Fibroblast of villous mesenchyme (primary cell): ENCODE results near the gene POC1A. TPM values are rescaled to one million over a fixed set of nuclear protein-coding genes. Genes with fewer than 3 reads are reported as not detected.
"Not testable (repeated sequence)": the region's sequence is repeated elsewhere in the genome, so short reads cannot be mapped to it uniquely, and the experiment has no call there.

Source experiments
- DNase-seq: peaks from one replicate; pipeline ENCODE4 v3.0.0-alpha.2; 2010; ENCODE audit warnings: low read depth
- H3K4me3 ChIP-seq: 2 replicates; pipeline ENCODE4 v1.5.1; 2011; ENCODE audit warnings: low read depth, mild to moderate bottlenecking, low read length
- CTCF ChIP-seq: IDR thresholded peaks from 2 replicates; pipeline ENCODE4 v1.5.1; 2012; ENCODE audit warnings: low read depth, mild to moderate bottlenecking, low read length; ENCODE audit not compliant: insufficient read depth
- total RNA-seq: library from RNA; depleted of rRNA; stranded (reverse); fragments of >200 nt; gene quantifications from 2 replicates; pipeline ENCODE4 v1.2.3, GENCODE V29; 2012

POC1A gene
- total RNA-seq, 1 donor = 5.6 TPM

- H3K4me3 ChIP-seq = no peak overlapping the region
- no peak for TF ChIP-seq CTCF
- DNase-seq = no peak
Observed at GRCh38 chr3:52184690-52185089, 30.5 kb upstream of the POC1A start.

GRCh38 chr3:52183786-52184445 lies 29.7 kb upstream of the POC1A start:
- DNase-seq = no peak
- H3K4me3 ChIP-seq = no peak overlapping the region
- no peak for TF ChIP-seq CTCF

GRCh38 chr3:52182691-52183090 lies 28.5 kb upstream of the POC1A start:
- no peak for DNase-seq
- no peak overlapping the region for H3K4me3 ChIP-seq
- no peak for TF ChIP-seq CTCF

GRCh38 chr3:52182196-52182595 lies 28.0 kb upstream of the POC1A start:
- DNase-seq = no peak
- H3K4me3 ChIP-seq = no peak overlapping the region
- no peak for TF ChIP-seq CTCF

GRCh38 chr3:52181543-52181942 lies 27.3 kb upstream of the POC1A start:
- peak; percentile 65 for DNase-seq
- TF ChIP-seq CTCF = no peak
- no peak overlapping the region for H3K4me3 ChIP-seq

GRCh38 chr3:52178537-52178936 lies 24.3 kb upstream of the POC1A start:
- no peak for DNase-seq
- no peak overlapping the region for H3K4me3 ChIP-seq
- no peak for TF ChIP-seq CTCF

- not testable (repeated sequence) for H3K4me3 ChIP-seq, DNase-seq
Observed at GRCh38 chr3:52178126-52178525, 23.9 kb upstream of the POC1A start.
